ENCODE measurements around the gene AFTPH.

DNA sequence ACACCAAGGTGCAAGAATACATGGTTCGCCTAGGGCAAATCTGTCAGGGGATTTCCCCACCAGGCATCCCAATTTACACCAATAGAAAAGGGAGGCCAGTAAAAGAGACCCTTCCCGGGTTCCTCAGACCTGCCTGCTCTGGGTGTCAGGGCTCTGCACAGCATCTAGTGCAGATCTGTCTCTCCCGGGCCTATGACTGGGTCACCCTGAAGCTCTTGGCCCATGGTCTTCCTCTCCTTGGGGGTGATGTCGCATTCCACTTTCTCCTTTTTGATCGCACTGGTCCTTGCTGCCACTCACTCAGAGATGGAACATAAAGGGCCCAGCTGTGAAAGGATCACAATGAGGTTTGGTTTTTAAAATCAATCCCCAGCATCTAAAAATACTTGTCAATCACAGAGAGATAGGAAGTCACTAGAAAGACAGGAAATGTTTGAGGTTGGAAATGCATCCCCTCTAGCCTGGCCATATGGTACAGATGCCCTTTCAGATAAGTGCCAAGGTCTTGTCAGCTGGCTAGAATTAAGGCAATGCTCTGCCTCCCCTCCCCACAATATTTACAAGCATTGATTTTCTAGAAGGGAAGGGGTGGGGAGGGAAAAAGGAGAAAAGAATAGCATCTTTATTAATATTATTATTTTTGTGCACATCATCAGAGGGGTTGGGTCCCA is 34.9 kb upstream of the AFTPH start:
- TF ChIP-seq, protein P1, sequence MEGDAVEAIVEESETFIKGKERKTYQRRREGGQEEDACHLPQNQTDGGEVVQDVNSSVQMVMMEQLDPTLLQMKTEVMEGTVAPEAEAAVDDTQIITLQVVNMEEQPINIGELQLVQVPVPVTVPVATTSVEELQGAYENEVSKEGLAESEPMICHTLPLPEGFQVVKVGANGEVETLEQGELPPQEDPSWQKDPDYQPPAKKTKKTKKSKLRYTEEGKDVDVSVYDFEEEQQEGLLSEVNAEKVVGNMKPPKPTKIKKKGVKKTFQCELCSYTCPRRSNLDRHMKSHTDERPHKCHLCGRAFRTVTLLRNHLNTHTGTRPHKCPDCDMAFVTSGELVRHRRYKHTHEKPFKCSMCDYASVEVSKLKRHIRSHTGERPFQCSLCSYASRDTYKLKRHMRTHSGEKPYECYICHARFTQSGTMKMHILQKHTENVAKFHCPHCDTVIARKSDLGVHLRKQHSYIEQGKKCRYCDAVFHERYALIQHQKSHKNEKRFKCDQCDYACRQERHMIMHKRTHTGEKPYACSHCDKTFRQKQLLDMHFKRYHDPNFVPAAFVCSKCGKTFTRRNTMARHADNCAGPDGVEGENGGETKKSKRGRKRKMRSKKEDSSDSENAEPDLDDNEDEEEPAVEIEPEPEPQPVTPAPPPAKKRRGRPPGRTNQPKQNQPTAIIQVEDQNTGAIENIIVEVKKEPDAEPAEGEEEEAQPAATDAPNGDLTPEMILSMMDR (IDR thresholded peaks at IDR 0.05): no peak
- TF ChIP-seq POLR2A (IDR thresholded peaks at IDR 0.05): no peak
- no peak for TF ChIP-seq POLR2AphosphoS5 (IDR thresholded peaks at IDR 0.05)
